ENCODE measurements around the gene UPK3A. TPM values are rescaled to one million over a fixed set of nuclear protein-coding genes. Genes with fewer than 3 reads are reported as not detected.

Gene UPK3A
- total and polyA plus RNA-seq, 2 of the 8 experiments (the other 6 are each of a cell fraction or from before 2014, with no cell fraction given) = 0.35 to 1.7 TPM

DNA sequence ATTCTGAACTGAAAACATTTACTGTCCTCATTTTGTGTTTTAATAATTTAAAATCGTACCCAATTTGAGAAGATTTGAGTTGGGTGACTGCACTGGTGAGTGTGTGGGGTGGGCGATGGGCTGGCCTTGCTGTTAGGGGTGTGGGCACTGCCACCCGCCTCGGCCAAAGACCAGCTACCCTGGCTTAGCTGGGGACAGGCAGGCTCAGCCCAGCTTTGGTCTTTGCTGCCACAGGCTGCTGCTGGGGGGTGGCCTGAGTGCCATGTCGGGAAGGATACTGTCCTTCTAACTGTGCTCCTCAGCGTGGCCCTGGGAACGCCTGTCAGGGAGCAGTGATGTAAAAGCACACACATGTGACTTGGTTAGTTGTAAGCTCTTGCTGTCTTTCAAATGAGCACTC is 47.3 kb downstream of the UPK3A start (continued):
- no peak for TF ChIP-seq JUND (IDR thresholded peaks at IDR 0.05; ENCODE audit: low read length)
- TF ChIP-seq CBX8 (IDR thresholded peaks at IDR 0.05; ENCODE audit: borderline replicate concordance, low read depth, low read length) = no peak
- no peak for TF ChIP-seq SIRT6 (IDR thresholded peaks at IDR 0.05; ENCODE audit: low read length)
- no peak for TF ChIP-seq CBX5 (IDR thresholded peaks at IDR 0.05; ENCODE audit: low read depth, low read length)
- TF ChIP-seq BACH1 (IDR thresholded peaks at IDR 0.05; ENCODE audit: low read length) = no peak
- TF ChIP-seq, protein P1, sequence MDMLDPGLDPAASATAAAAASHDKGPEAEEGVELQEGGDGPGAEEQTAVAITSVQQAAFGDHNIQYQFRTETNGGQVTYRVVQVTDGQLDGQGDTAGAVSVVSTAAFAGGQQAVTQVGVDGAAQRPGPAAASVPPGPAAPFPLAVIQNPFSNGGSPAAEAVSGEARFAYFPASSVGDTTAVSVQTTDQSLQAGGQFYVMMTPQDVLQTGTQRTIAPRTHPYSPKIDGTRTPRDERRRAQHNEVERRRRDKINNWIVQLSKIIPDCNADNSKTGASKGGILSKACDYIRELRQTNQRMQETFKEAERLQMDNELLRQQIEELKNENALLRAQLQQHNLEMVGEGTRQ (IDR thresholded peaks at IDR 0.05; ENCODE audit: low read length) = no peak
